A172 (cell line): ENCODE results near the gene ANKRD13C. TPM values are rescaled to one million over a fixed set of nuclear protein-coding genes. Genes with fewer than 3 reads are reported as not detected.
"Not testable (repeated sequence)": the region's sequence is repeated elsewhere in the genome, so short reads cannot be mapped to it uniquely, and the experiment has no call there.

Experiments used
- DNase-seq: peaks from one replicate; pipeline ENCODE4 v3.0.0-alpha.2; 2015; ENCODE audit warnings: low spot score
- total RNA-seq: library from RNA; depleted of rRNA; stranded (reverse); fragments of >200 nt; shearing (Covaris generic); gene quantifications from 2 replicates; pipeline ENCODE4 v1.2.3, GENCODE V29; 2014

ANKRD13C gene
- total RNA-seq, 1 experiment from 2014 or later, result 25.8 TPM

- peak; percentile 19 for DNase-seq
These were observed 5.8 kb upstream of the ANKRD13C start for GRCh38 chr1:70360321-70360720.

DNA sequence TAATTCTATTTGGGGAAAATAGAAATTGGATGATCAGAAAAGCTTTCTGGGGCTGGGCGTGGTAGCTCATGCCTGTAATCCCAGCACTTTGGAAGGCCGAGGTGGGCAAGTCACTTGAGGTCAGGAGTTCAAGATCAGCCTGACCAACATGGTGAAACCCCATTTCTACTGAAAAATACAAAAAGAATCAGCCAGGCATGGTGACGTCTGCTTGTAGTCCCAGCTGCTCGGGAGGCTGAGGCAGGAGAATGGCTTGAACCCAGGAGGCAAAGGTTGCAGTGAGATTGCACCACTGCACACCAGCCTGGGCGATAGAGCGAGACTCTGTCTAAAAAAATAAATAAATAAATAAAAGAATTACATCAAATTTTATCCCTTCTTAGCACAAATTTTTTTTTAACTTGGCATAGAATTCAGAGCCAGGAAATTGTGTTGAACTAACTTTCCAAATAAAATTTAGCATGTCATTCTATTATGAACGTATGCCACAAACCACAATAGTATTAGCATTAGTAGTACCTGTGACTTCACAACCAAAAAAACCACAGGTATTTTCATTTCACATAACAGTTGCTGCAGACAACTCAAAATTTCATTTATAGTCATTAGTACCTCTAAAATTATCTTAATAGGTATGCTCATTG, 4.5 kb upstream of the ANKRD13C start:
- peak; percentile 16 for DNase-seq

DNA sequence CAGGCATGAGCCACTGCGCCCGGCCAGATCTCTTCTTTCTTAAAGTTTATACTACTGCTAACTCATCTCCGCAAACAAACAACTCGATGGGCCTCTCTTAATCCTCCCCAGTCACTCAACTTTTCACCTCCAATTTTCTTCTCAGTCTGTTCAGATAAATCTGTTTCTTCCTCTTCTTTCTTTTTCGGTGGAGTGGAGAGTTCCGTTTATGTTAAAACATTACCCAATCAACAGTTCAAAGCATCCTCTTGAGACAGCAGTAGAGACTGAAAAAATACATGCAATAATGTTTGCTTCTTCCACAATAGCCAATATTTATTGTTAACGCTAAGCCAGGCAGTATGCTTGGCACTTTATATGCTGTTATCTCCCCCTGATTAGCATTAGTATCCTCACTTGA, 1.4 kb upstream of the ANKRD13C start:
- no peak for DNase-seq

- no peak for DNase-seq
These were observed 537 bp upstream of the ANKRD13C start for GRCh38 chr1:70355111-70355407.

- DNase-seq, result peak; percentile 46
These were observed 756 bp downstream of the ANKRD13C start for GRCh38 chr1:70353601-70354331.

DNA sequence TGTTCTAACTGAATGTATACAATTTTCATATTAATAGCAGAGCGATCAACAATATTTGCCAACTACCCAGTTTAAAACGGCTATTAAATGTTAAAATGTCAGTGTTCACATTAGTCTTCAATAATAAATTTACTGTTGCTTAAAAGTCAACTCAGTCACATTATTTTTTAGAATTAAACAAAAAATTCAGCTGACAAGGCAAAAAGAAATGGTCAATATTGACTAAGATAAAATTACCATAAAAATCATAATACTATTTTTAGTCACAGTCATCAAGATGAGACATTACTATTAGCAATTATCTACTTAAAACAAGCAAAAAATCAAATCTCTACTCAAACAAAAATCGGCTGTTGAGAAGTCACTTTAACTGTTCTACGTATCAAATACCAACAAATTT, 1.5 kb downstream of the ANKRD13C start:
- no peak for DNase-seq

DNA sequence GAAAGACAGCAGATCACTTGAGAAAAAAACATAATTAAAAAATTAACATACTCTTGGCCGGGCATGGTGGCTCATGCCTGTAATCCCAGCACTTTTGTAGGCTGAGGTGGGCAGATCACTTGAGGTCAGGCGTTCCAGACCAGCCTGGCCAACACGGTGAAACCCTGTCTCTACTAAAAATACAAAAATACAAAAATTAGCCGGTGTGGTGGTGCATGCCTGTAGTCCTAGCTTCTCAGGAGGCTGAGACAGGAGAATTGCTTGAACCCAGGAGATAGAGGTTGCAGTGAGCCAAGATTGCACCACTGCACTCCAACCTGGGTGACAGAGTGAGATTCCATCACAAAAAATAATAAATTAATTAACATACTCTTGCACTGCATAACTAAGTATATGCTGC, 4.7 kb downstream of the ANKRD13C start:
- not testable (repeated sequence) for DNase-seq

GRCh38 chr1:70348399-70349165, 5.9 kb downstream of the ANKRD13C start:
- no peak for DNase-seq

DNA sequence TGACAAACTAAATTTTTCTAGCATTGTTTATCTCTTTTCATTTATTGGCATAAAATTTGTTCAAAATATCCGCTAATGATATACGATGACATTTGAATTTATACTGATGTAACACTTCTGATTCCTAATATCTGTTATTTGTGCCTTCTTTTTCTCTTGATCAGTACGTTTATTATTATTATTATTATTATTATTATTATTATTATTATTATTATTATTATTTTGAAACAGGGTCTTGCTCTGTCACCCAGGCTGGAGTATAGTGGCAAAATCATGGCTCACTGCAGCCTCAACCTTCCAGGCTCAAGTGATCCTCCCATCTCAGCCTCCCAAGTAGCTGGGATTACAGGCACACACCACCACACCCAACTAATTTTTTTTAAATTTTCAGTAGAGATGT, 14.9 kb downstream of the ANKRD13C start:
- DNase-seq, result not testable (repeated sequence)

DNA sequence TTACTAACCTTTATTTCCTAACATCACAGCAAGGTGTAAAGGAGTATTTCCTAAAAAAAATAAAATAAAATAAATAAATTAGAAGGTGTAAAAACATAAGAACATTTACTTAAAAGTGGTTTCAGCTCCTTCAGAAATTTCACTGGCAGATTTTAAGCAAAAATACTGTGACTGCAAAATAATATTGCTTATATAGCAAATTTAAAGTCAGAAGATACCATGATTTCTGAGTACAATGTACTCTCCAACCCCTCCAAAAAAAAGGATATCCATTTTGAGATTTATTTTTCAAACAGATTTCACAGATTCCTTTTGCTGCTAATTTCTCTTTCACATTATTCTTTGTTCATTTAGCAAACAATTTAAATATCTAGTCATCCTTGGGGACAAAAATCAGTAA, 18.5 kb downstream of the ANKRD13C start:
- DNase-seq, result no peak

DNA sequence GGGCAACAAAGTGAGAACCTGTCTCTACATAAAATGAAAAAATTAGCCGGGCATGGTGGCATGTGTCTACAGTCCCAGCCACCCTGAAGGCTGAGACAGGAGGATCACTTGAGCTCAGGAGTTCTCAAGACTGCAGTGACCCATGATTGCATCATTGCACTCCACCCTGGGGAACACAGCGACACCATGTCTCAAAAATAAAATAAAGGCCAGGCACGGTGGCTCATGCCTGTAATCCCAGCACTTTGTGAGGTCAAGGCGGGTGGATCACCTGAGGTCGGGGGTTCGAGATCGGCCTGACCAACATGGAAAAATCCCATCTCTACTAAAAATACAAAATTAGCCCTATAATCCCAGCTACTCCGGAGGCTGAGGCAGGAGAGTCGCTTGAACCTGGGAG, 20.1 kb downstream of the ANKRD13C start:
- DNase-seq, result no peak

- DNase-seq, result no peak
These were observed 21.3 kb downstream of the ANKRD13C start for GRCh38 chr1:70333245-70333644.

GRCh38 chr1:70331962-70332361, 22.6 kb downstream of the ANKRD13C start:
- no peak for DNase-seq

DNA sequence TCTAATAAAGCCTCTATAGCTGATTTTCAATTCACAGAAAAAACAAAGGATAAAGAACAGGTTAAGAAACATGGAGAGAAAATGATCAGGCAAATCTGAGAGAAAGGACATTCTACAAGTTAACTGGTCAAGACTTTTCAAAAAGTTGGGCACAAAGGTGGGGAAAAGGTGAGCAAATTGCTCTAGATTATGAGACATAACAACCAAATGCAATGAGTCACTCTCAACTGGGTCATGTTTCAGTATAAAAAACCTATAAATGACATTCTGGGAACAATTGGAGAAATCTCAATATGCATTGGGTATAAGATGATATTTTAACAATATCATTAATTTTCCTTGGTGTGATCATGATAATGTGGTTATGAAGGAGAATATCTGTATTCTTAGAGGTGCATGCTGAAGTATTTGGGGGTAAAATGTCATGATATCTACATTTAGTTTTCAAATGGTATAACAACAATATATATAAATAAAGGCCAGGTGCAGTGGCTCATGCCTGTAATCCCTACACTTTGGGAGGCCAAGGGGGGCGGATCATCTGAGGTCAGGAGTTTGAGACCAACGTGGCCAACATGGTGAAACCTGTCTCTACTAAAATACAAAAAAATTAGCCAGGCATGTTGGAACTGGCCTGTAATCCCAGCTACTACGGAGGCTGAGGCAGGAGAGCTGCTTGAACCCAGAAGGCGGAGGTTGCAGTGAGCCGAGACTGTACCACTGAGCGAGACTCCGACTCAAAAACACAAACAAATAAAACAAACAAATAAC, 27.0 kb downstream of the ANKRD13C start:
- DNase-seq, result no peak

- DNase-seq, result no peak
These were observed 29.8 kb downstream of the ANKRD13C start for GRCh38 chr1:70324683-70325082.

- peak; percentile 38 for DNase-seq
These were observed 34.8 kb downstream of the ANKRD13C start for GRCh38 chr1:70319750-70320149.

- DNase-seq, result no peak
These were observed 36.3 kb downstream of the ANKRD13C start for GRCh38 chr1:70318191-70318590.

GRCh38 chr1:70317087-70317486, 37.4 kb downstream of the ANKRD13C start:
- DNase-seq, result no peak

- DNase-seq, result no peak
These were observed 38.7 kb downstream of the ANKRD13C start for GRCh38 chr1:70315782-70316181.

- DNase-seq, result no peak
These were observed 39.7 kb downstream of the ANKRD13C start for GRCh38 chr1:70314706-70315304.

- no peak for DNase-seq
These were observed 43.2 kb downstream of the ANKRD13C start for GRCh38 chr1:70311369-70311768.

- no peak for DNase-seq
These were observed 55.0 kb downstream of the ANKRD13C start for GRCh38 chr1:70299472-70299871.
